GM21381 (cell line): Measurements from ENCODE around the gene SNCAIP.

ENCODE experiments used
- ATAC-seq: cut with Tn5 transposase; IDR thresholded peaks from one replicate; pipeline ENCODE4 v1.9.1; 2021; ENCODE audit warnings: mild to moderate bottlenecking, moderate library complexity; ENCODE audit not compliant: unreplicated experiment

The SNCAIP gene

DNA sequence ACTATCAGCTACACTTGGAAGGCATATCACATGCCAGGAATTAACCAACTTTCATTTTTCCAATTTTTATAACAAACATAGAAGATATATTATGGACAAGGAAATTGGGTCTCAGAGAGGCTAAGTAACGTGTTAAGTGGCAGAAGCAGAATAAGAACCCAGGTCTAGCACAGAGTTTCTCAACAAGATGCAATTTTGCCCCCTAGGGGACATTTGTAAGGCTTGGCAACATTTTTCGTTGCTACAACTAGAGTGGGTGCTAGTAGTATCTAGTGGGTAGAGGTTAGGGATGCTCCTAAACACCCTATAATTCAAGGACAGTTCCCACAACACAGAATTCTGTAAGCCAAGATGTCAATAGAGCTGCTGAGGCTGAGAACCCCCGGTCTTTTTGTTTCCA lies 180.6 kb downstream of the SNCAIP start:
- no peak for ATAC-seq

DNA sequence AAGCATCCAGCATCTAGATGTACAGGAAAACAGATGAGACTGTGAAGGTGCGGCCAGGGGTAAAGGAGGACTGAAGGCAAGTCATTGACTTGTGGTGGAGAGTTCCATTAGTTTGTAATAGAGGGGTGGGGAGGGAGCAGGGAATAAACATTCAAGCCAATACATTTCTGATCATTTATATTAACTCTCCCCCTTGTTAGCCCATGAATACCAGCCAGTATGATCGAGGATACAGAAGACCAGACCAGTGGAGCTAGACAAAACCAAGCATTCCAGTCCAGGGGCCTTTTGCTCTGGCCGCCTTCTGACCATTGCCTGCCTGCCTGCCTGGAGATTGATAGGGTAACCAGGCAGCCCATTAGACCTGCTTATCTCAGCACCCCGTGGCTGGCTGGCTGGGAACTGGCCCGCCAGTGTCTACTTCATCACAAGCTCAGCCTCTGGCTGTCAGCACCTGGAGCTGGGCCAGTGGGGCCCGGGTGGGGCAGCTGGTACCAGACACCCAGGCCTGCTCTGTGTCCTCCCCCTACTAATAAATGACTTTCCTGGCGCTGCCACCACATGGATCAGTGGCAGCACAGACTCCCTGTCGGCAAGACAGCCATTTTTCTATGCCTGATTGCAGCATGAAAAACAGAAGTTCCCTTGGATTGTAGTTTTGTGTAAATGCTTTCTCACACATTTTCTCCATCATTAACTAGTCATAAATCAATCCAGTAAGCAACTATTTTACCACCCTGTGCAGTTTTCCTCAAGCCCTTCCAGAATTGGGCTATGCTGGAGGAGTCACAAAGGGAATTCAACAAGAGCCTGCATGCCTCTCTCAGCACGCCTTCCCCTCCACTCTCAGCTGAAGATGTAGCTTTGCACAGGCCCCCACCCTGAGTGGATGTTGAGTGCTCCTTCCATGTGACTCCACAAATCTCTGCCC lies 181.3 kb downstream of the SNCAIP start:
- no peak for ATAC-seq

DNA sequence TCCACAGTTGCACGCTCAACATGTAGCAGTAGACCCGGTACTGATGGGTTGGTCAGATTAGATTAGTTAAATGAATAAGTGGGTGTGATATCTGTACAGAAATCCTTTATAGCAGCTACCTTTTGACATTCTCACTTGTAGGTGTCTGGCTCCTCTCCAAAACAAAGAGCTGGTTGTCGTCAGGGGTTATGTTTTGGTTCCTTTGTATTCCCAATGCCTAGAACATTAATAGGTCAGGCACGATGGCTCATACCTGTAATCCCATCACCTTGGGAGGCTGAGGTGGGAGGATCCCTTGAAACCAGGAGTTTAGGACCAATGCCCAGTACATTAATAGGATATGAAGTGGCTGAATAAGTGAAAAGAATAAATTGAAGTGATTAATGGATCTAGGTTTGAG lies 182.1 kb downstream of the SNCAIP start:
- no peak for ATAC-seq

DNA sequence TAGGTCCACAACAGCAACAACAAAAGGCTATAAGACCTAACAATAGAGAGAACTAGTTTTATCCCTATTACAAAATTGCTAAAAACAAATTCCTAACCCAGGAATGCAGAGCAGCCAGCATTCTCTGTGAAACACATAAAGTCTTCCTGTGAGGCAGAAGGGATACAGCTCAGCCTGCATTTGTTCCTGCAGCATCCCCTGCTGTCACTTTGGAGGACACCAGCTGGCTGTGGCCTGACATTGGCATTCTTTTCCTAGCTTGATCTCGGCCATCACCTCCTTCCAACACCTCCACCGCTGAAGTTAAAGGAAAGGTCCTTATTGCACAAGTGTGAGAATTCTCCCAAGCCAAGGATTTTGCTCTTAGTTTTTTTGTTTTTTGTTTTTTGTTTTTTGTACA lies 186.1 kb downstream of the SNCAIP start:
- ATAC-seq = no peak

DNA sequence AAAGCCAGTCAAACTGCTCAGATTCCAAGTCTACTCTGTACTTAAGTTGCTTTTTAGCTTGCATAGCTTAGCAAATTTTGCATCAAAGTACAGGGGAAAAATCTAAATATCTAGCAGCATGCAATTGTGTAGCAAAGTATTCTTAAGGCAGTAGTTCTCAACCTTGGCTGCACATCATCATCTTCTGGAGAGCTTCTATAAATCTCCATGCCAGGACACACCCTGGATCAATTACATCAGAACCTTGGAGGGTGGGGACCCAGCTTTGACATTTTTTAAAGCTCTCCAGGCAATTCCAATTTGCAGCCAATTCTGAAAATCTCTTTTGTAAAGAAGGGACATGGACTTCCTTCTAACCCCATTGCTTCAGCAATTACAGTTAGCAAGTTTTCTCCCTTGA lies 187.5 kb downstream of the SNCAIP start:
- ATAC-seq = no peak

DNA sequence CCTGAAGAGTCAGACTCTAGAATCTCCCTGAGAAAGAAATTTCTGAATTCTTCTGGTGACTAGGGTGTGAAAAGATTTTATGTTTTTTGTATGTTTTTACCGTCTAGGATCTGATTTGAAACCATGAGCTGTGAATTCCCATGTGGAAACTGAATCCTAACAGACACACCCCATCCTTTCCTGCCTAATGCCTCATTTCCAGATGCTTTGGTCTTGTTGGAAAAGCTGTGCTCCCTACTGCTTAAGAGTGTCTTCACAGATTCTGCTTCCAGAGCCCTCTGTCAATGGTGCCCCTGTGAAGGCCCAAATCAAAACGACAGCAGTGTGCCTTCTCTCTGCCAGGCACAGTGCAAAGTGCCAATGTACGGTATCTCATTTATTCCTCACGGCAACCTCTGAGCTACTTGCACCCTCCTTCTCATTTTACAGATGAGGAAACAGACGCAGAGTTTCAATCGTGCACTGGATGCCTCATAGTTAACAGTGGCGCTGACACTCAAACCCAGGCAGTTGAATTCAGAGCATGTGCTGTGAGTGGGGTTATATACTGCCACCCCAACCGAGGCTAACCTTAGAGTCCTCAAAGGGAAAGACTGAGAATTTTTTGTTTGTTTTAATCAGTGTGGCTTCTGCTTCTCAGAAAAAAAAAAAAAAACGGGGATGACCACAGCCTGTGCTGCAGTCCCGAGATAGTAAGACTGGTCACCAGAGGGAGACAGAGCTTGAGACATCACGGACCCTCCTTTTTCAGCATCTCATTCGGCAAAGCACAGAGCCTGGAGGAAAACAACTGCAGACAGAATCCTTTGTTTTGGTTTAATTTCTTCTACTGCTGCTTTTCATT lies 188.4 kb downstream of the SNCAIP start:
- ATAC-seq = no peak

DNA sequence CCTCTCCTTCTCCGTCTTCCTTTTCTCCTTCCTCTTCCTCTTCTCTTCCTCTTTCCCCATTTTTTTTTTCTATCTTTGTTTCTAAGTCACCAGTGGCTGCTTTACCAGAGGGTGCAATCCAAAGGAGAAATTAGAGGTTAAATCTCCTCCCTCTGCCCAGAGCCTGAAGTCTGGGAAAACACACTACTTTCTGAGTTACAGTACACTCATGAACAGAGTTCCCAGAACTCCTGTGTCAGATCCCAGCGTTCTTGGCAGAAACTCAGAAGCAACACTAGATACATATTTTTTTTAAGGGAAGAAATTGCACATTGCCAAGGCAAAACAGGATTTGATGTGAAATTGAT lies 189.0 kb downstream of the SNCAIP start:
- ATAC-seq = no peak

DNA sequence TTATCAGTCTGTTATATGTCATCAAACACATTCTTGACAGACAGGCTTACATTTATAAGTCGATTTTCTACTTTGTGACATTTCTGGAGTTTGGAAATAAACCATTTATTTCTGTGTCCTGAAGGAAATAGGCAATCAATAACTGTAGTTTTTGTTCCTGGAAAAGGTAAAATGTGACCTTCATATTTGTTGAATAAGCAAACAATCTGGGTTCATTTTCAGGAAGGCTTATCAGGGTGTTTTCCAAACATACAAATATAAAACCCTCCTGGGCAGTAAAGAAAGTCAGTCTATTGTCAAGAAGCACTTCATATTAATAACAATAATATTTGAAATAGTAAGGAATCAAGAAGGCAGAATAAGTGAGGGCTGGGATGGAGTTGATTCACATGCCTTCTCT lies 195.0 kb downstream of the SNCAIP start:
- ATAC-seq = no peak

DNA sequence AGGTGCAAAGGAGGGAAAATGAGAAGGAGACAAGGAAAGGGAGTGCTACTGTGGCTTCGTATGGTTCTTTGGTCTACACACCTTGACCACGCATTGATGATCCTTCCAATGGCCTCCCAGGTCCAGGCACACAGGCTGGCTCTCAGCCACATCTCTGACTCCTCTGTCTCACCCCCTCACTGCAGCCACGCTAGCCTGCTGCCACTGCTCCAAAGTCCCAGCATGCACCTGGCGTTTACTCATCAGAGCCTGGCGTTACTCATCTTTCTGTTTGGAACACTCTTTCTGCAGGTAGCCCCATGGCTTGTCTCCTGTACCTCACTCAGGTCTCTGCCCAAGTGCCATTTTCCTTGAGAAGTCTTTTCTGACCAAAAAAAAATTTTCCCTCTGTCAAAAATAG lies 195.5 kb downstream of the SNCAIP start:
- ATAC-seq = no peak

DNA sequence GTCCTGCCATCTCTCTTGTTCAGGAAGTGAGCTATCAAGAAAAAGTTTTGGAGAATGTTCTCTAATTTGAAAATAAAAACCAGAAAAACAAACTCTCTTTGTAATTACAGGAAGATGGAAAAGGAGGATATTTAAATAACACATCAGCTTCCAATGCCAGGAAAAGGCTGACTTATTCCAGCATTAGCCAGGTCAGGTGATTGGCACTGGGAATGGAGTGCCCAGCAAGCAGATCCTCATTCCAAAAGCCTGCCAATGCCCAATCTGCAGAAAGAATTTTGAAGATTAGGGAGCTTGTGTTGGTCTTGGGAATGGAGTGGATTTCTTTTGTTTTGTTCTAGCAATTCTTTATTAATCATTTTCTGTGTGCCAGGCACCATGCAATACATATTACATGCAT lies 196.6 kb downstream of the SNCAIP start:
- ATAC-seq = no peak
